Endothelial cell of umbilical vein (primary cell): ENCODE data around the gene TIMM29. TPM values are rescaled to one million over a fixed set of nuclear protein-coding genes. Genes with fewer than 3 reads are reported as not detected.

ENCODE experiments used
- BruUV-seq: library from RNA; stranded (reverse); fragments of 400-500 nt; replicated peaks from 2 replicates; lab custom pipeline; 2021; lab: Mats Ljungman, UMichigan
- CTCF ChIA-PET: fragments of 300-600, 350-600 bp; sonication (Branson Sonifier 250); formaldehyde crosslinking; loops from one replicate; lab custom pipeline; 2021; ENCODE audit warnings: antibody characterized with exemption, inconsistent platforms; lab: Charles Lee
- POLR2A ChIA-PET: fragments of 300-600, 350-600 bp; sonication (Branson Sonifier 250); formaldehyde crosslinking; loops from one replicate; lab custom pipeline; 2021; ENCODE audit warnings: antibody characterized with exemption, inconsistent platforms; lab: Charles Lee
- DNase-seq: peaks from one replicate; pipeline ENCODE4 v3.0.0-alpha.2; 2011; ENCODE audit warnings: low read depth, low spot score
- FAIRE-seq: peaks from 2 replicates; lab custom pipeline; 2011; peaks lifted over from hg19 to GRCh38; lab: Jason Lieb, UNC
- H2AFZ ChIP-seq: 2 replicates; pipeline ENCODE4 v1.6.0; 2012; ENCODE audit warnings: low read depth, low read length, control low read depth, inconsistent platforms
- H3K27ac ChIP-seq: 2 replicates; pipeline ENCODE4 v1.5.1; 2011; ENCODE audit warnings: low read depth, mild to moderate bottlenecking, control low read depth, low read length, moderate library complexity; ENCODE audit not compliant: insufficient read depth
- H3K27me3 ChIP-seq, 2 experiments: 2 replicates each; pipeline versions ENCODE4 v1.6.0 to v1.6.1; 2011; ENCODE audit warnings: low read length in 2 of 2, mixed read lengths in 1 of 2; ENCODE audit not compliant: control insufficient read depth in 2 of 2, insufficient read depth in 2 of 2
- H3K36me3 ChIP-seq, 2 experiments: 2 replicates in 1 of 2; 3 replicates in 1 of 2; pipeline ENCODE4 v1.5.1; 2011; ENCODE audit warnings: low read length in 2 of 2, mild to moderate bottlenecking in 1 of 2, moderate library complexity in 1 of 2; ENCODE audit not compliant: control insufficient read depth in 2 of 2, insufficient read depth in 2 of 2; ENCODE audit errors: extremely low read depth in 1 of 2
- H3K4me1 ChIP-seq: 3 replicates; pipeline ENCODE4 v1.5.1; 2011; ENCODE audit warnings: mild to moderate bottlenecking, low read length; ENCODE audit not compliant: control insufficient read depth, insufficient read depth; ENCODE audit errors: extremely low read depth
- H3K4me2 ChIP-seq: 2 replicates; pipeline ENCODE4 v1.6.1; 2011; ENCODE audit warnings: low read length, control low read depth, mixed read lengths; ENCODE audit not compliant: insufficient read depth
- H3K4me3 ChIP-seq, 3 experiments: fragments of 200-600 bp in 1 of 3; sonication (generic), shearing (Covaris generic) in 1 of 3; replicated peaks in 1 of 3; 2 replicates each; pipeline ENCODE4 v1.5.1; 2011 to 2016; ENCODE audit warnings: control low read depth in 3 of 3, low read length in 3 of 3, mild to moderate bottlenecking in 2 of 3, inconsistent platforms in 1 of 3, low read depth in 1 of 3, moderate library complexity in 1 of 3; ENCODE audit not compliant: insufficient read depth in 1 of 3
- H3K79me2 ChIP-seq: 2 replicates; pipeline ENCODE4 v1.6.0; 2012; ENCODE audit warnings: low read length, inconsistent platforms; ENCODE audit not compliant: control insufficient read depth, insufficient read depth
- H3K9ac ChIP-seq: replicated peaks from 2 replicates; pipeline ENCODE3; 2011; ENCODE audit warnings: low read length, control low read depth; ENCODE audit not compliant: insufficient read depth; ENCODE audit errors: extremely low read depth
- H3K9me1 ChIP-seq: replicated peaks from 3 replicates; pipeline ENCODE4 v1.6.0; 2011; ENCODE audit warnings: mild to moderate bottlenecking, low read length; ENCODE audit not compliant: control insufficient read depth, insufficient read depth; ENCODE audit errors: extremely low read depth
- H3K9me3 ChIP-seq: replicated peaks from 2 replicates; pipeline ENCODE4 v1.5.1; 2012; ENCODE audit warnings: low read length, inconsistent platforms; ENCODE audit not compliant: control insufficient read depth, insufficient read depth
- H4K20me1 ChIP-seq: replicated peaks from 2 replicates; pipeline ENCODE3; 2011; ENCODE audit warnings: mild to moderate bottlenecking, low read length; ENCODE audit not compliant: control insufficient read depth, insufficient read depth; ENCODE audit errors: extremely low read depth
- CTCF ChIP-seq, 2 donors: IDR thresholded peaks; 1 replicate in 1 of 2; 2 replicates in 1 of 2; pipeline ENCODE4 v1.5.1; 2011; ENCODE audit warnings: low read length in 2 of 2, mild to moderate bottlenecking in 2 of 2, moderate library complexity in 2 of 2, control low read depth in 1 of 2, inconsistent platforms in 1 of 2, low read depth in 1 of 2; ENCODE audit not compliant: insufficient read depth in 1 of 2; ENCODE audit errors: extremely low read depth in 1 of 2
- EZH2 ChIP-seq: IDR thresholded peaks from 2 replicates; pipeline ENCODE4 v1.6.1; 2012; ENCODE audit warnings: borderline replicate concordance, low read depth, mild to moderate bottlenecking, moderate library complexity, low read length, inconsistent platforms; ENCODE audit not compliant: severe bottlenecking
- FOS ChIP-seq: IDR thresholded peaks from 2 replicates; pipeline ENCODE4 v1.6.1; 2011; ENCODE audit warnings: mild to moderate bottlenecking, low read length, moderate library complexity, borderline replicate concordance; ENCODE audit not compliant: insufficient read depth
- GATA2 ChIP-seq: IDR thresholded peaks from 2 replicates; pipeline ENCODE4 v1.7.0; 2011; ENCODE audit warnings: low read depth, mild to moderate bottlenecking, moderate library complexity, mixed read lengths, low read length; ENCODE audit not compliant: insufficient read length, insufficient read depth
- JUN ChIP-seq: IDR thresholded peaks from 2 replicates; pipeline ENCODE4 v1.6.1; 2011; ENCODE audit warnings: borderline replicate concordance, low read depth; ENCODE audit not compliant: insufficient read length, insufficient read depth
- MYC ChIP-seq: IDR thresholded peaks from one replicate; pipeline ENCODE4 v1.6.1; 2011; ENCODE audit warnings: mild to moderate bottlenecking, low read depth, low read length
- POLR2A ChIP-seq: IDR thresholded peaks from 2 replicates; pipeline ENCODE4 v1.6.1; 2012; ENCODE audit warnings: low read depth, mild to moderate bottlenecking, control low read depth, low read length
- POLR2AphosphoS5 ChIP-seq: IDR thresholded peaks from 2 replicates; pipeline ENCODE4 v1.6.1; 2012; ENCODE audit warnings: low read depth, mild to moderate bottlenecking, control low read depth, low read length, moderate library complexity; ENCODE audit not compliant: insufficient read depth
- dilution Hi-C: fragments of 300-500 bp; cut with MboI; formaldehyde crosslinking; loops from one replicate; pipeline ENCODE4 v1.15.0; 2019; ENCODE audit warnings: low sequenced_read_pairs; ENCODE audit not compliant: extremely low pct_ligation_motif_present
- intact Hi-C: fragments of 100-400 bp; cut with micrococcal nuclease; formaldehyde crosslinking; loops from one replicate; pipeline ENCODE4 v1.10.0; 2022
- polyA plus RNA-seq, 4 experiments: library from polyadenylated mRNA; depleted of rRNA in 3 of 4; stranded (reverse) in 3 of 4; unstranded in 1 of 4; fragments of >200 nt; gene quantifications; 2 replicates each; pipeline versions ENCODE4 v1.2.1 to v1.2.3, GENCODE V29; 2011 to 2012; ENCODE audit warnings: missing spikeins in 1 of 4
- total RNA-seq: library from RNA; stranded (reverse); gene quantifications from 2 replicates; pipeline ENCODE4 v1.2.3, GENCODE V29; 2021
- TF ChIP-seq, protein P1 (sequence below): IDR thresholded peaks from 2 replicates; pipeline ENCODE4 v1.6.1; 2011; ENCODE audit not compliant: insufficient read depth, insufficient read length

Gene TIMM29
- total and polyA plus RNA-seq, 2 donors (not counting 3 experiments of a cell fraction or from before 2014, with no cell fraction given), result 10.7 to 20.6 TPM

GRCh38 chr19:10921199-10921909 is 7.3 kb upstream of the TIMM29 start:
- Histone ChIP-seq H3K4me2 (no peak overlapping the region), H3K79me2 (no peaks in the 10 kb centered on the region), H3K27ac (no peak overlapping the region), H4K20me1 (no peaks in the 10 kb centered on the region), H3K9me3 (no peaks in the 10 kb centered on the region), H3K4me3 (no peak overlapping the region), H3K27me3 (no peaks in the 10 kb centered on the region), H3K36me3 (peaks cover 0 to 47% of the 10 kb centered on the region in 2 experiments), H3K4me1 (no peaks in the 10 kb centered on the region), H3K9me1 (no peaks in the 10 kb centered on the region), H3K9ac (no peak overlapping the region), H2AFZ (no peak overlapping the region)
- ChIA-PET CTCF (interaction anchor here (1.0 to 1.3 kb wide), 2 partner anchors 15 to 50 kb away, joined by 3 to 4 read pairs; partner anchors contain the start of gene CARM1), POLR2A (no interaction called here)
- no peak for DNase-seq
- BruUV-seq, result no TSS peak
- dilution Hi-C loops (no loop called here), intact Hi-C loops (no loop called here)
- no peak for TF ChIP-seq CTCF (IDR thresholded peaks at IDR 0.05; ENCODE audit: extremely low read depth in 1 of 2, insufficient read depth in 1 of 2, low read depth in 1 of 2, low read length in 2 of 2)
- peak; percentile 3 for TF ChIP-seq POLR2AphosphoS5
- no peak for FAIRE-seq

GRCh38 chr19:10921910-10922637 is 6.5 kb upstream of the TIMM29 start:
- DNase-seq, result no peak
- BruUV-seq, result TSS peak; percentile 54
- no peak for FAIRE-seq
- Histone ChIP-seq H3K27me3 (no peaks in the 10 kb centered on the region), H3K9me3 (no peaks in the 10 kb centered on the region), H3K4me2 (no peak overlapping the region), H3K27ac (no peak overlapping the region), H2AFZ (no peak overlapping the region), H4K20me1 (no peaks in the 10 kb centered on the region), H3K4me3 (no peak overlapping the region), H3K9me1 (no peaks in the 10 kb centered on the region), H3K36me3 (peaks cover 0 to 45% of the 10 kb centered on the region in 2 experiments), H3K4me1 (no peaks in the 10 kb centered on the region), H3K9ac (no peak overlapping the region), H3K79me2 (no peaks in the 10 kb centered on the region)
- intact Hi-C loops, result no loop called here
- dilution Hi-C loops, result no loop called here
- TF ChIP-seq, protein P1, sequence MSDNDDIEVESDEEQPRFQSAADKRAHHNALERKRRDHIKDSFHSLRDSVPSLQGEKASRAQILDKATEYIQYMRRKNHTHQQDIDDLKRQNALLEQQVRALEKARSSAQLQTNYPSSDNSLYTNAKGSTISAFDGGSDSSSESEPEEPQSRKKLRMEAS, result no peak
- TF ChIP-seq GATA2 (no peak), POLR2AphosphoS5 (no peak), FOS (no peak), MYC (no peak), CTCF (IDR thresholded peaks at IDR 0.05; ENCODE audit: extremely low read depth in 1 of 2, insufficient read depth in 1 of 2, low read depth in 1 of 2, low read length in 2 of 2) (no peak), EZH2 (no peak), POLR2A (no peak), JUN (no peak)
- ChIA-PET CTCF (interaction anchor here (1.0 to 1.3 kb wide), 4 partner anchors 15 to 51 kb away, joined by 3 to 4 read pairs (median 3); partner anchors contain the start of gene CARM1), POLR2A (no interaction called here)
